ENCODE results near the gene TSC22D2.

TSC22D2 gene

DNA sequence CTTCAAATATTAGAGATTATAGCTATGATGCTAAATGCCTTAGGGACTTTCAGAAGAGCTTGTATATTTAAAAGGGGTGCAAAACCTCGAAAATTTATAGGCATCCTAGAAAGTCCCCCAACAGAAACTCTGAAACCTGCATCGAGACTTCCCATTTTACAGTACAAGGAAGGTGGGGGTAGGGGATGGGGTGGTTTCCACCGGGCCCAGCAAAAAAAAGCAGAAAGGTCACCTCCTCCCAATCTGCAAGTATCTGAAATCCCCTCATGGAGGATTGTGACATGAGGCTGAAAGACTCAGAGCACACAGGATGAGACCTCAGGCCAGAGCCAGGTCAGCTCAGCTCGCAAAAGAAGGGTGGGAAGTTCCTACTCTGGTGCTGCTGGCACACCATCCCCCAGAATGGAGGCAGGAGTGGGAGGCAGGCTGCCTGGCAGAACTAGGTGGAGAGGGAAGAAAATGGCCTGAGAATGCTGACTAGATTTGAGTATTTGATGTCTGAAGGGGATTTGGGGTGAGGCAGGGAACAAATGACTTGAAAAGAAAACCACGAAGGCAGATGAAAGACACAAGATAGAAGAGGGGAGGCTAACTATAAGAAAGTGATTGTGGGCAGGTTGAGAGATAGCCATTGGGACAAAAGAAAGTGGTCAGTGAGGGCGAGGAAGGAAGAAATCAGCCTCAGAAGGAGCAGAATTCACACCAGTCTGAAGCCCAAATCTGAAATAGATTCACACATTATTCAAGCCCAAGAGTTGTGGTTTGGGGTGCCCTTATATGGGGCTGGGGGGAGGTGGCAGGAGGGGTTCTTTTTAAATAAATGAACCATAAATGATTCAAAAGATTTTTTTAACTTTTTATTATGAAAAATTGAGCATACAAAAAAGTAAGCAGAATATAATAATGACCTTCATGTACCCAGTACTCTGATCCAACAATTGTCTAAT, 22.5 kb upstream of the TSC22D2 start:
- peak; percentile 62 for DNase-seq

DNA sequence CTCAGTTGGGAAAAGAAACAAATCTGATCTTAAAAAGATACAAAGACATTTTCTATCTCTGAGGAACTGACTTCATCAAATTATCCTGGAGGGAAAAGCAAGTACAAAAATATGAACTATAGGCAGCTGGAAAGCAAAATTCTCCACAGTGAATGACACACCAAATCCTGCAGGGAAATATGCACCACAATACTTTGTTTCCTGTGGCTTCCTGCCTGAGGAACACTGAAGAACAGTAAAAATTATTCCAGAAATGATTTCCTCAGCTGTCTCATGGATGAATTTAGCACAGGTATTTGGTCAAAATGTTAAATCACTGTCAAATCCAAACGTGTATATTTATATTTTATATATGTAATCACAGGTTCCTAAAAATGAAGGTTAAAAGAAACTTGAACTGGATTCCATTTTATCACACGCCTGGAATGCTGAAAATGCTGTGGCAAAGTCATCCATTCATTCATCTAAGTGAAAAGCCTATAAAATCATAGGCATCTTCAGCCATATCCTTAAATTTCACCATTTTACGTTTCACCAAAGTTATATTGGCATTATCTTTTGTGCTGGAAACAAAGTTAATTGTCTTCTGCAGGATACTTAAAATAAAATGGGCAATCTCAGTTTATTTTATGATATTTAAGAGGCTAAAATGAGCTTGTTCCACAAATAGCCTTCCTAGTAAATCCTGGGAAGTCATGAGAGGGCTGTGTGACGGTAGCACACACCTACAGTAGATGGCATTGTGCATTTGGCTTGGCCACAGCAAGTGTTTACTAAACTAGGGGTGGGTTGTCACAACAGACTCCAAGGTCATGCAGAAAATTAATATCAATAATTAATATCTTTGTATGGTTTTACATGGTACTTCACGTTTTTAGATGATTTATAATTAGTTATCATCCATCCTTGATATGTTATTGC, 19.3 kb upstream of the TSC22D2 start:
- no peak for DNase-seq

DNA sequence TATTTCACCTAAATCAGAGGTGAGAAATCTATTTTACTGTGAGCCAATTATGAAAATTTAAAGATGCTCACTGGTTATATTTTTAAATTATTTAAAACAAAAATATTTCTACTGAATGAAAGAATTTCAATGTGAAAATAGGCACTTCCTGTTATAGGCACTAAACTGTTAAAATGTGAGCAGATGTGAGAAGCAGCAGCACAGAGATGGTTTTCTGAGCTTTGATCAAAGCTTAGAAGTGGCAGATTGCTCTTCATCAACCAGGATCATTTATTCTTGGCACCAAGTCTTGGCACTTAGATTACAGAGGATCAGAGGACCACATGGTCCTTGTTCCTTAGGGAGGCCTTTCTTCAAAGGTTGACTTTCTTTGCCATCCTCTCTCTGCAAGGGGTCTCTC, 18.0 kb upstream of the TSC22D2 start:
- no peak for DNase-seq

DNA sequence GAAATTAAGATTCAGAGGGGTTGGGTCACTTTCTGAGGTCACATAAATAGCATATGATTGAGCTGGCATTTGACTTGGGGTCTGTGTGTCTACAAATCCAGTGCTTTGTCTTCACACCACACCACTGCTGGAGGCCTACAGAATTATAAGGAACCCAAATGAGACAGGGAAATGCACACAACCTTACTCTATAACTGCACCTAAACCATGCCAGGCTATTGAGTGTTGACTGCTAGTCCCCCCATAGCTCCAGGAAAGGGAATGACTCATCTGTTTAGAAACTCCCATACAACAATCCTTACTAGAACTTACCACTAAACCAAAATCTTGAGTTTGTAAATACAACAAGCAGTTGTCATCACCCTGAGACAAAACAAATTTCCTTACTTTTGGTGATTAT, 16.9 kb upstream of the TSC22D2 start:
- DNase-seq = no peak

DNA sequence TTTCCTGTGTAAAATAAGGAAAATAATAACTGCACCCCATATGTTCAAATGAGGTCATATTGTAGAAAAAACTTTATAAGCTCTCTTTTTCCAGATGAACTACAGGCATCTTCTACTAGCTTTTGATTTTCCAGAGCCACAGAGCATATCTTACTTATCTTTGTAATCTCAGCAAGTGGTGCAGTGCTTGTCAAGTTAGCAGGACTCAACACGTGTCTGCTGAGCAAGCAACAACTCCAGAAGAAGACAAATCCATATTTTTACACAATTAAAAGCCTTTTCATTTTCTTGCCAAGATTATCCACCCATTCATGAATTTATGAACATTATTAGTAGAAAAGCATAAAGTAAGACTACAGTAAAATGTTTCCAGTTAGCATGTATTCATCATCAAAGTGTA, 14.4 kb upstream of the TSC22D2 start:
- no peak for DNase-seq

DNA sequence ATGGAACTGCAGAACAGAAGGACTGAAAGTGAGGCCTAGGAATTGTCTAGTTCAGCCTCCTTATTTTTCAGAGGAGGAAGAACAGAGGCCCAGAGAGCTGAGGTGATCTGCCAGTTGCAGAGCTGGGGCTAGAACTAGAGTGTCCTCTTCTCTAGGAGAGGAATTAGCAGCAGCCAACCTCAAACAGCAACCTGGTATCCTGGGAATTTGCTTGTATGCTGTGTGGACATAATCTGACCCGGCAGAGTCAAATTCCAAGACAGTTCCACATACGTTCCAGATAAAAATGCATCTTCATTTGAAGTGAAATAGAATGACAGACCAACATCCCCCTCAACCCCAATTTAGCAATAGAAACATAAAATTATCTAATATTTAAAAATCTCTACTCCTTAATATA, 13.5 kb upstream of the TSC22D2 start:
- no peak for DNase-seq

DNA sequence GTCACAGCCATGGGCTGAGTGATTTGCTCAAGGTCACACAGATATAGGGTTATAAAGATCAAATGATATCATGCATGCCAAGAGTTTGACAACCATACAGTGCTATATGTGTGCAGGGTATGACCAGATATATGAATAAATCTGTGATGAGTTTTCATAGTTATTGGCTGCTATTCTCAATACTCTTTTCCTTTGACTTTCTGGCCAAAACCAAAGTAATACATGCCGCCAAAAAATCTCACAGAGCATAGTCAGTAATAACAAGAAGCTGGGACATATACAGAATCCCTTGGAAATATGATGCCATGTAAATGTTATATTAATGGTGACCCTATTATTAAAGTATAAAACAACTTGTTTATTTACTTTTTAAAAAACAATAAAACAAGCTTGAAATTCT, 11.6 kb upstream of the TSC22D2 start:
- DNase-seq = no peak

DNA sequence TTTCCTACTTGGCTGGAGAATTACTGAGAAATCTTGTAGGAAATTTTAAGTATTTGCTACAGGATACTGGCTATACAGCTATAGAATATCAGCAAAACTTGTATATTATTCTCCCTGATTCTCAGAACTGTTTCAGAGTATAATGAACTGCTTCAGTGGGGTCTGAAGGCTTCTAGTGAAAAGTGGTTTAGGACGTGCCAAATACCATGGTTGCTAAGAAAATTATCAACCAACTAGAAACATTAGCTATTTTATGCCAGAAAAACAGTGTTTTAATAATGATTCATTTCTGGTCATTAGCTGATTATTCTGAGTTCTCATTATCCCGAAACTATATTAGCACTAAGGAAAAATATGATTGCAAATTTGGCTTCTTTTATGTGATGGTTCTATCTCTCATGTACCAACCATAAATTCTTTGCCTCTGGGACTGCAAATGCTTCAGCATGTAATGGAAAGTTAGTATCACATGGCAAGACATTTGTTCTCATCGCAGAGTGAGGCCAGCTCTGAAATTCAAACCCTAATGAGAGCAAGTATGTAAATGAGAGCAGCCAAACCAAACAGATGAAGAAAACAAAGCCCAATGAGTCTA, 11.0 kb upstream of the TSC22D2 start:
- DNase-seq = no peak

DNA sequence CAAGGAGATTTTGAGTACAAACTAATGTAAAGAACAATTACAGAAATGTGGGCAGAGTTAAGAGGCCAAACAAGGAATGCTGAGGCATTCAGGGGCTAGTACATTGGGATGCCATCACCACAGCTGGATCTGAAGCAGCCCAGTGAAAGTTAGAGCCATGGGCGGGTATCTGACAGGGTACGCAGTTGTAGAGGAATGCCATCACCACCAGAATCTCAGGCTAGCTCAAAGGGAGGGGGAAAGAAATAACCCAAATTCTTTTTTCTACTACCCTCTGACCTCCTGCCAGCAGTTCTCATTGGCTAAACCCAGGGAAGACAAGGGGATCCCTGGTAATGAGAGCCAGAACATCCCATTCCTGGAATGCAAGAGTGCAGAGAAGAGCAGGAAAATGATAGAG, 9.0 kb upstream of the TSC22D2 start:
- no peak for DNase-seq

DNA sequence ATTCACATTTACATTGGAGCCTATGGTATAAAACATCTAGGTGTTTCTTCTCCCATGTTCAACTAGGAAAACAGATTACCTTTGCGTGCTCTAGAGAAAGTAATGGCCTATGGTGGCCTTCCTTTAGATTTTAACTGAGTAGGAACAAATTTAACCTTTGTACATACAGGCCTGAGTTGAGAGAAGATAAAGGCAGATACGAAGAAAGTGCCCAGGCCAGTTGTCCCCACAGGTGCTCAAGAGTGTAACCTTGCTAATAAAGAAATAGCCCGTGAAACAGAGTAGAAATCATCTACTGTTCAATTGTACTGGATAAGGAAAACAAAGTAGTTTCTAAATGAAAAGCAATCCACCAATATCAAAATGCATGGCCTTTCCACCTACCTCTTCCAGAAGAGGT, 6.8 kb upstream of the TSC22D2 start:
- DNase-seq = no peak

DNA sequence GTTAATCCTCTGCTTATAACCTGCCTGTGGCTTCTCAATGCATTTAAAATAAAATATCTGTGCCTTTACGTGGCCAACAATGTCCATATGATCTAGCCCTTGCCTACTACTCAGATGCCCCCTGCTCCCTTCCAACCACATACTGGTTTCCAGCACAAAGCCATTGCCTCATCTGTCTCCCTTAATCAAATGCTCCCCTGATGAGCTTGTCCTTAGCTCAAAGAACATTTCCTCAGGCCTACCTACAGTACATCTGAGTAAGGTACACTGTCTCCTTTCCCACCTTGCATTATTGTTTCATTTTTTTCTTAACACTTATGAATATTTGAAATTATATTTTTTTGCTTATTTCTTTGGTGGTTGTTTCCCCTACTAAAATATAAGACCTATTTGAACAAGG, 5.9 kb upstream of the TSC22D2 start:
- DNase-seq = no peak

DNA sequence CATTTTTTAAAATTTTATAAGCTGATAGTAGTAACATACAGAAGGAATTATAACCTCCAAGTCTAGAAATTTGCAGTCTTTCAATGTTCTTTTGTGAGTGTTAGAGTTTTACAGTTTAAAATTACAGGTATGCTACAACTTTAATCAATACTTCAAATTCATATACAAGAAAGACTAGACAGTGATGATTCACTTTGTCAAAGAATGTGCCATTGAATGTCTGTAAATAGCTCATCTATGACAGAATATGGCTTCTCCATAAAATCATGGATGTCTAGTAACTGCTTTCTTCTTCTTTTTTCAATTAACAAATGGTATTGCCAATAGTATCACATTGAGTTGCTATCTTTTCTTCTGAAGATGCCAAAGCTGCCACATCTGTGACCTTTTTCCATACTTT, 4.1 kb upstream of the TSC22D2 start:
- DNase-seq = no peak

DNA sequence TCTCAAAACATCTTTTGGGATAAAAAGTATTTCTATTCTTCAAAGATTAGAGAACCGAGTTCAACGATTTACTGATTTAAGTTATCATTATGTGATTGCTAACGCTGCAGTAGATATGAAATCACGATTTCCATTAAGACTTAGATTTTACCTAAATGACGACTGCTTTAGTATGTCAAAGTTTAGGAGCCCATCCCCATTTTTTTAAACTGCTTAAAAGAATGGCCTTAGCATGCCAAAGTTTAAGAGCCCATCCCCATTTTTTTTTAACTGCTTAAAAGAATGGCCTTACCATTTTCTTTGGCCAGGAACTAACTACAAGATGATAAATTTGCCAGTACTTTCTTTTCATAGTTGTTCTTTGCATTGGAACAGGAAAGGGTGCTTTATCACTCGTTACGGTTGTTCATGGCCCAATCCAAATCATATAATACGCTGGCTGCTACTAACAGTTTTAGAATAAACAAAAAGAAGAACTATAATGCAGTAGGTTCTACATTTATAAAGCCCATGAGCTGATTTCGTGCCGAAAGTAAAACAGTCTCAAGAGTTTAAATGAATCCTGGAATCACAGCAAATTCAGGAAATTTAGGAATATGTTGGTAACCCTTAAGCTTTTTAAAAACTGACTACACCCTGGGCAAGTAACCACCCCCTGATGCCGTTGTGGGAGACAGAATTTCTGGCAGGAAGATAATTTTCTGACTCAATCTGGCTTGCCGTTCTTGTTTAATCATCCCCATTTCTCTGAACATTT, 869 bp upstream of the TSC22D2 start:
- no peak for DNase-seq

DNA sequence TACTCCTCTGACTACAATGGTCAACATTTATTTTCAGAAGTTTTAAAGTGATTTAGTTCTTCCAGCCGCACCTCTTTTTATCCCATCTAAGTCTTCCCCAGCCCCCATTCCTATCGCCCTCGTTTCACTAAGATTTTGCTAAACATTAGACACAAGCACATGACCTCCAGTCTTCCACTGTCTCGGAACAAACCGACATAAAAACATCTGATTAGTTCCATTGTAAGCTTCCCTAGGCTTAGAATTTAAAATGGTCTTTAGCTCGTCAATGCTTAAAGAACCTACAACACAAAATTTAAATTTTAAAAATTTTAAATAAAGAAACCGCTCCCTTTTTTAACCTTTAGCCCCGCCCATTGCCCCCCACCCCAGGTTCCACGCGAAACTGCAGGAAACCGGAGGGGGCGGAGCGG, 284 bp upstream of the TSC22D2 start:
- no peak for DNase-seq

DNA sequence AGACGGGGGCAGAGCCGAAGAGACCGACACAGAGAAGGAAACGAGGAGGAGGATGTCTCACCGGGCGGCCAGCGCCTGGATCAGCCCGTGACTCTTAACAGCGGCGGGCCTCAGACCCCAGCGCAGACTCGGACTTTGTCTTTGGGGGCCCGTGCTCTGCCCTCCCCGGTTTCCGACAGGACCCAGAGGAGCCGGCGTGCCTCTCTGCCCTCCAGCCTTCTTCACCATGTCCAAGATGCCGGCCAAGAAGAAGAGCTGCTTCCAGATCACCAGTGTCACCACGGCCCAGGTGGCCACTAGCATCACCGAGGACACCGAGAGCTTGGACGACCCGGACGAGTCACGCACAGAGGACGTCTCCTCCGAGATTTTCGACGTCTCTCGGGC, 1.0 kb downstream of the TSC22D2 start:
- DNase-seq = no peak

DNA sequence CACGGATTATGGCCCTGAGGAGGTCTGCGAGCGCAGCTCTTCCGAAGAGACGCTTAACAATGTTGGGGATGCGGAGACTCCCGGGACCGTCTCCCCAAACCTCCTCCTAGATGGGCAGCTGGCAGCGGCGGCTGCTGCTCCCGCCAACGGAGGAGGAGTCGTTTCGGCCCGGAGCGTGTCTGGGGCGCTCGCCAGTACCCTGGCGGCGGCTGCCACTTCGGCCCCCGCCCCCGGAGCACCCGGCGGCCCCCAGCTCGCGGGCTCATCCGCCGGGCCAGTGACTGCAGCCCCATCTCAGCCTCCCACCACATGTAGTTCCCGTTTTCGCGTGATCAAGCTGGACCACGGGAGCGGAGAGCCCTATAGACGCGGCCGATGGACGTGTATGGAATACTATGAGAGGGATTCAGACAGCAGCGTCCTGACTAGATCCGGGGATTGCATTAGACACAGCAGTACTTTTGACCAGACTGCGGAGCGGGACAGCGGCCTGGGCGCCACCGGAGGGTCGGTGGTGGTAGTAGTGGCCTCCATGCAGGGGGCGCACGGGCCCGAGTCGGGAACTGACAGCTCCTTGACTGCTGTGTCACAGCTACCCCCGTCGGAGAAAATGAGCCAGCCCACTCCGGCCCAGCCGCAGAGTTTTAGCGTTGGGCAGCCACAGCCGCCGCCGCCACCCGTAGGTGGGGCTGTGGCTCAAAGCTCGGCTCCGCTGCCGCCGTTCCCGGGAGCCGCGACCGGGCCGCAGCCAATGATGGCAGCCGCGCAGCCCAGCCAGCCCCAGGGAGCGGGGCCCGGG, 1.6 kb downstream of the TSC22D2 start:
- peak; percentile 86 for DNase-seq

DNA sequence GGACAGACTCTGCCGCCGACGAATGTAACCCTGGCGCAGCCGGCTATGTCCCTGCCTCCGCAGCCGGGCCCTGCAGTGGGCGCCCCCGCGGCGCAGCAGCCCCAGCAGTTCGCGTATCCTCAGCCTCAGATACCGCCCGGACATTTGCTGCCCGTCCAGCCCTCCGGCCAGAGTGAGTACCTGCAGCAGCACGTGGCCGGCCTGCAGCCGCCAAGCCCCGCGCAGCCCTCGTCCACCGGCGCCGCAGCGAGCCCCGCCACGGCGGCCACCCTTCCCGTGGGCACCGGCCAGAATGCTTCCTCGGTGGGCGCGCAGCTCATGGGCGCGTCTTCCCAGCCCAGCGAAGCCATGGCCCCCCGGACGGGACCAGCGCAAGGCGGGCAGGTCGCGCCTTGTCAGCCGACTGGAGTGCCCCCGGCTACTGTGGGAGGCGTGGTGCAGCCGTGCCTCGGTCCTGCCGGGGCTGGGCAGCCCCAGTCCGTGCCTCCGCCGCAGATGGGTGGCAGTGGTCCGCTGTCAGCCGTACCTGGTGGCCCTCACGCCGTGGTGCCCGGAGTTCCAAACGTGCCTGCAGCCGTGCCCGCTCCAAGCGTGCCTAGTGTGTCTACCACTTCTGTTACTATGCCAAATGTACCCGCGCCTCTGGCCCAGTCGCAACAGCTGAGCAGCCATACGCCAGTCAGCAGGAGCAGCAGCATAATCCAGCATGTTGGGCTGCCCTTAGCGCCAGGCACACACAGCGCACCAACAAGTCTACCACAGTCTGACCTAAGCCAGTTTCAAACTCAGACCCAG, 2.4 kb downstream of the TSC22D2 start:
- DNase-seq = peak; percentile 67

DNA sequence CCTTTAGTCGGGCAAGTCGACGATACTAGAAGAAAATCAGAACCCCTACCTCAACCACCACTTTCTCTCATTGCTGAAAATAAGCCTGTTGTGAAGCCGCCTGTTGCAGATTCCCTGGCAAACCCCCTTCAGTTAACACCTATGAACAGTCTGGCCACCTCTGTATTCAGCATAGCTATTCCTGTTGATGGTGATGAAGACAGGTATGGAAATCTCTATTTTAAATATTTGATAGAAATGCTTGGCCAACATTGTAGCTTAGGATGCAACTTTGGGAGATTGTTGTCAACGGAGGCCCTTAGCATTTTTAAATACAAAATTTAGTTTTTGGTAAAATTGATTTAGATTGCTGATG, 3.0 kb downstream of the TSC22D2 start:
- no peak for DNase-seq

DNA sequence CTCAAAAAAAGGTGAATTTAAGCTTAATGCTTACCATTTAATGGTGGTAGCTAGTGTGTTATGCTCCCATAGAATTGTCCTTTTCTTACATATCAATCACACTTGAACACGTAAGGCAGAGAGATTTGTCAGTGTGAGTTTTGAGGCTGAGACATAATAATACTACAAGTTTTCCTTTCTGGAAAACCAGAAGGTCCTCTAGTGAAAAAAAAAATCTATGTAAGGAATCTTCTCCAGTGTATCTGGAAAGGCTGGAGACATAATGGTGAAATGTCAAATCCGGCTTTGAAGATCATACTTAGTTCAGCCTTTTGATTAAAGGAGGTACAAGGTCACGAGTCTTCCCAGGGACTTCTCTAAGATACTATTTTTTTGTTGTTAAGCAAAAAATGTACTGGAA, 3.4 kb downstream of the TSC22D2 start:
- DNase-seq = no peak

DNA sequence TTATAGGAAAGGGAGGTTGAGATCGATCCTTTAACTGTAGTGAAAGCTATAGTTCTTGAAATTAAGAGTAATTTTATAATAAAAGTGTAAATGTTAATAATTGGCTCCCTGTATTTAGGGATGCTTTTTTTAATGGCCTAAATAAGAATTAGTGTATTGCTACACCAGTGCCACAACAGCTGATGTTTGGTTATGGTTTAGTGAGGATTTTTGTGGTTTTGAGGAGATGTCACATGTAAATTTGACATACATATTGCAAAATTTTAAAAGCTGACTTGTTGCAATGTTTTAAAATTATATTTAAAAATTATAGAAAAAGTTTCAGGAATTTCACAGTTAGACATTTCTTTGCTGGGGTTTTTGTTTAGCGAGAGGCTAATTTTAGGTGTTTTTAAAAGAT, 3.9 kb downstream of the TSC22D2 start:
- DNase-seq = no peak

DNA sequence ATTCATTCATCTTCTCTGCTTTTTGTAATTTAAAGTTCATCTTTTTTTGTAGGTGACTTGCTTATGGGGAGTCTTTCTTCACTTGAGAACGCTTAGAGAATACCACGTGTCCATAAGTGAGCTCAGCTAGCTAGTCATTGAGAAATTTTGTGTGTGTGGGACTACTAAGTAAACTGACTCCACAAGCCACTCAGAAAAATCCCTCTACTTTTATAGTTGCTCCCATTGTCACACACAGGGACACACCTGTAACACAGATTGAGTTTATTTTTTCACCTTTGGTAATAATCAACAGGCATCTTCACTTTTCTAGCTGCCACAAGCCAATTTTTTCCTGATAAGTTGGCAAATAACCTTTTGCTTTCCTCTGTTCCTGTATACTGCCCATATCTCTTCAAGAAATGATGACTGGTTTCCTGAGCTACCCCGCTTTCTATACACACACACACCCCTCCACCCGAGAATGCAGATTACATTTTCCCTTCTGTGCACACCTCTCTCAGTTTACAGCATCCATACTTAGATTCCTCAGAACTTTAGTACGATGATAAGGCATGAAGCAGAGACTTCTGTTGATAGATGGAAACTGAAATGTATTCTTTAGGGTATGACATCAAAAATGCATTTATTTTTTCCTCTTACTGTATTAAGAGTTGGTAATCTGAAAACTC, 4.6 kb downstream of the TSC22D2 start:
- DNase-seq = no peak

Data from activated CD8-positive, alpha-beta memory T cell treated with anti-CD3 and anti-CD28 coated beads, Interleukin-2, amount 50 U/mL, for 48 hours (primary cell).